Measurements from ENCODE around the gene SNX6.

GRCh38 chr14:34615507-34615906, 14.4 kb downstream of the SNX6 start:
- no peak for TF ChIP-seq CTCF (IDR thresholded peaks at IDR 0.05; ENCODE audit: low read length)
- TF ChIP-seq EZH2 (IDR thresholded peaks at IDR 0.05; ENCODE audit: borderline replicate concordance, low read length): no peak

All from OCI-LY1 (cell line).